SU-DHL-6 (cell line): ENCODE results near the gene CYB561A3.

Source experiments
- H2AFZ ChIP-seq: fragments of 200-600 bp; sonication (generic); 2 replicates; pipeline ENCODE4 v1.6.1; 2014; ENCODE audit warnings: low read depth, mild to moderate bottlenecking, moderate library complexity, mixed read lengths, antibody characterized with exemption, low read length; ENCODE audit not compliant: severe bottlenecking
- H3F3A ChIP-seq: fragments of 200-600 bp; shearing (Covaris generic); 2 replicates; pipeline ENCODE4 v1.6.0; 2016; ENCODE audit warnings: antibody characterized with exemption, mild to moderate bottlenecking; ENCODE audit not compliant: insufficient read depth
- H3K27ac ChIP-seq: fragments of 200-600 bp; sonication (generic); 2 replicates; pipeline ENCODE4 v1.5.1; 2016; ENCODE audit warnings: low read depth, mild to moderate bottlenecking, low read length, moderate library complexity, mixed read lengths
- H3K27me3 ChIP-seq: fragments of 200-600 bp; sonication (generic), shearing (Covaris generic); 2 replicates; pipeline ENCODE4 v1.6.0; 2014; ENCODE audit warnings: mild to moderate bottlenecking, low read length
- H3K36me3 ChIP-seq: fragments of 200-600 bp; sonication (generic); 2 replicates; pipeline ENCODE4 v1.6.1; 2014; ENCODE audit warnings: mild to moderate bottlenecking, low read length, mixed read lengths
- H3K4me2 ChIP-seq: fragments of 300-600, 200-600 bp; shearing (Covaris generic), sonication (generic); 2 replicates; pipeline ENCODE4 v1.6.0; 2014; ENCODE audit warnings: low read length, low read depth, mild to moderate bottlenecking; ENCODE audit not compliant: poor library complexity, severe bottlenecking
- H3K4me3 ChIP-seq: fragments of 200-600 bp; sonication (generic); 2 replicates; pipeline ENCODE4 v1.5.1; 2014; ENCODE audit warnings: antibody characterized with exemption, low read length, mild to moderate bottlenecking, mixed read lengths; ENCODE audit not compliant: insufficient read depth, poor library complexity, severe bottlenecking
- H3K79me2 ChIP-seq: fragments of 200-600 bp; sonication (generic); 2 replicates; pipeline ENCODE4 v1.6.1; 2014; ENCODE audit warnings: mild to moderate bottlenecking, low read length, moderate library complexity; ENCODE audit not compliant: insufficient read depth
- H3K9ac ChIP-seq: fragments of 200-600 bp; sonication (generic); 2 replicates; pipeline ENCODE4 v1.7.0; 2014; ENCODE audit warnings: mild to moderate bottlenecking, low read length
- H3K9me2 ChIP-seq: fragments of 200-600 bp; sonication (generic); replicated peaks from 2 replicates; pipeline ENCODE4 v1.6.1; 2014; ENCODE audit warnings: low read length; ENCODE audit not compliant: insufficient read depth
- H3K9me3 ChIP-seq: fragments of 200-600 bp; sonication (generic); 2 replicates; pipeline ENCODE4 v1.6.1; 2014; ENCODE audit warnings: low read length, mixed read lengths; ENCODE audit not compliant: insufficient read depth
- H4K20me1 ChIP-seq: fragments of 200-600 bp; sonication (generic); 2 replicates; pipeline ENCODE4 v1.6.1; 2014; ENCODE audit warnings: low read depth, mild to moderate bottlenecking, antibody characterized with exemption, low read length, moderate library complexity, mixed read lengths
- EZH2phosphoT487 ChIP-seq: fragments of 200-600 bp; sonication (generic), shearing (Covaris generic); conservative IDR thresholded peaks from 2 replicates; pipeline ENCODE4 v1.6.1; 2018; ENCODE audit warnings: mild to moderate bottlenecking, antibody characterized with exemption, low read length, moderate library complexity, mixed read lengths
- TF ChIP-seq, protein P1 (sequence below): fragments of 200-600 bp; sonication (generic); IDR thresholded peaks from one replicate; pipeline ENCODE4 v1.5.1; 2017; ENCODE audit warnings: antibody characterized with exemption, mild to moderate bottlenecking, low read length, moderate library complexity; ENCODE audit not compliant: insufficient read depth, poor library complexity, severe bottlenecking

The CYB561A3 gene

DNA sequence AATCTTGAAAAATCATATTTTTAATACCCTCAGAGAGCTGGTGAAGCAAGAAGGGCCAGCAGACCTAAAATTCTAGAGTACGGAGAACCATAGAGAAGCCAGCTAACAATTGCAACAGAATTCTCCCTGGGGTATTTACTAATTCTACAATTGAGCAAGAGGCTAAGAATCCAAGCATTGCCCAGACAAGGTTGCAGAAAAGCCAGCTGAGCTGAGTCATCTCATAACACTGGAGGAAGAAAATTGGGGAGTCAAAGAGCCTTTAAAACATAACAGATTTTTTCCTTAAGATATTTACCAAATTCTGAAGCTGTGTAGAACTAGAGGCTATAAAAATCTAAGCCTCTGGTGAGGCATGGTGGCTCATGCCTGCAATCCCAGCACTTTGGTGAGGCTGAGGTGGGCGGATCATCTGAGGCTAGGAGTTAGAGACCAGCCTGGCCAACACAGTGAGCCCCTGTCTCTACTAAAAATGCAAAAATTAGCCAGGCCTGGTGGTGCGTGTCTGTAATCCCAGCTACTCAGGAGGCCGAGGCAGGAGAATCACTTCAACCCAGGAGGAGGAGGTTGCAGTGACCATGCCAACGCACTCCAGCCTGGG is 17.1 kb upstream of the CYB561A3 start:
- no peak overlapping the region for H3K4me3 ChIP-seq
- no peak overlapping the region for H3K27ac ChIP-seq
- no peak overlapping the region for H3K4me2 ChIP-seq
- H3K27me3 ChIP-seq = no peaks in the 10 kb centered on the region
- peaks cover 12% of the 10 kb centered on the region for H3K36me3 ChIP-seq
- TF ChIP-seq EZH2phosphoT487 = no peak
- no peaks in the 10 kb centered on the region for H3K9me2 ChIP-seq
- no peak overlapping the region for H3K9ac ChIP-seq
- H3K79me2 ChIP-seq = no peaks in the 10 kb centered on the region
- no peak overlapping the region for H2AFZ ChIP-seq
- 0 out of 2 replicates have a peak, but pooled peaks cover 7% of the 10 kb centered on the region for H3K9me3 ChIP-seq
- H4K20me1 ChIP-seq = no peaks in the 10 kb centered on the region
- H3F3A ChIP-seq = 0 out of 2 replicates have a peak, but pooled peaks cover 7% of the 10 kb centered on the region

- Histone ChIP-seq H2AFZ (no peak overlapping the region), H4K20me1 (no peaks in the 10 kb centered on the region), H3K9me3 (peaks cover 13% of the 10 kb centered on the region; the same call in 1 of the 2 replicates), H3K36me3 (peaks cover 21% of the 10 kb centered on the region), H3K79me2 (no peaks in the 10 kb centered on the region), H3F3A (peaks cover 12% of the 10 kb centered on the region; the same call in 1 of the 2 replicates), H3K9me2 (no peaks in the 10 kb centered on the region), H3K4me2 (no peak overlapping the region), H3K9ac (no peak overlapping the region), H3K27ac (no peak overlapping the region), H3K27me3 (no peaks in the 10 kb centered on the region), H3K4me3 (no peak overlapping the region)
- TF ChIP-seq EZH2phosphoT487 = no peak
- TF ChIP-seq, protein P1, sequence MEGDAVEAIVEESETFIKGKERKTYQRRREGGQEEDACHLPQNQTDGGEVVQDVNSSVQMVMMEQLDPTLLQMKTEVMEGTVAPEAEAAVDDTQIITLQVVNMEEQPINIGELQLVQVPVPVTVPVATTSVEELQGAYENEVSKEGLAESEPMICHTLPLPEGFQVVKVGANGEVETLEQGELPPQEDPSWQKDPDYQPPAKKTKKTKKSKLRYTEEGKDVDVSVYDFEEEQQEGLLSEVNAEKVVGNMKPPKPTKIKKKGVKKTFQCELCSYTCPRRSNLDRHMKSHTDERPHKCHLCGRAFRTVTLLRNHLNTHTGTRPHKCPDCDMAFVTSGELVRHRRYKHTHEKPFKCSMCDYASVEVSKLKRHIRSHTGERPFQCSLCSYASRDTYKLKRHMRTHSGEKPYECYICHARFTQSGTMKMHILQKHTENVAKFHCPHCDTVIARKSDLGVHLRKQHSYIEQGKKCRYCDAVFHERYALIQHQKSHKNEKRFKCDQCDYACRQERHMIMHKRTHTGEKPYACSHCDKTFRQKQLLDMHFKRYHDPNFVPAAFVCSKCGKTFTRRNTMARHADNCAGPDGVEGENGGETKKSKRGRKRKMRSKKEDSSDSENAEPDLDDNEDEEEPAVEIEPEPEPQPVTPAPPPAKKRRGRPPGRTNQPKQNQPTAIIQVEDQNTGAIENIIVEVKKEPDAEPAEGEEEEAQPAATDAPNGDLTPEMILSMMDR = no peak
Observed at GRCh38 chr11:61377461-61378160, 15.9 kb upstream of the CYB561A3 start.

- Histone ChIP-seq H3K27ac (no peak overlapping the region), H3K9me3 (peaks cover 20% of the 10 kb centered on the region; the same call in 1 of the 2 replicates), H2AFZ (no peak overlapping the region), H3F3A (peaks cover 12% of the 10 kb centered on the region; the same call in 1 of the 2 replicates), H3K27me3 (no peaks in the 10 kb centered on the region), H3K9me2 (no peaks in the 10 kb centered on the region), H3K36me3 (peaks cover 25% of the 10 kb centered on the region), H3K4me2 (no peak overlapping the region), H3K9ac (no peak overlapping the region), H3K4me3 (no peak overlapping the region), H4K20me1 (no peaks in the 10 kb centered on the region), H3K79me2 (no peaks in the 10 kb centered on the region)
- TF ChIP-seq, protein P1 = no peak
- no peak for TF ChIP-seq EZH2phosphoT487
Observed at GRCh38 chr11:61375761-61376108, 14.1 kb upstream of the CYB561A3 start.
